Neural progenitor cell (in vitro differentiated cells): ENCODE measurements around the gene ACKR2. TPM values are rescaled to one million over a fixed set of nuclear protein-coding genes. Genes with fewer than 3 reads are reported as not detected.
A peak's percentile ranks its signal among the peaks of the same experiment; 100 is the strongest.

Experiments
- DNase-seq: peaks from one replicate; pipeline ENCODE4 v3.0.0-alpha.2; 2016; ENCODE audit warnings: low spot score
- H2AFZ ChIP-seq: fragments of 200-600 bp; sonication (generic); replicated peaks from 2 replicates; pipeline ENCODE4 v1.6.1; 2016; ENCODE audit warnings: antibody characterized with exemption
- H3F3A ChIP-seq: fragments of 200-600 bp; sonication (generic); 2 replicates; pipeline ENCODE4 v1.6.1; 2016; ENCODE audit warnings: antibody characterized with exemption, low read depth
- H3K27ac ChIP-seq: fragments of 200-600 bp; sonication (generic); 2 replicates; pipeline ENCODE4 v1.5.1; 2016; ENCODE audit warnings: mild to moderate bottlenecking
- H3K27me3 ChIP-seq: fragments of 200-600 bp; sonication (generic); 2 replicates; pipeline ENCODE4 v1.6.1; 2016; ENCODE audit warnings: mild to moderate bottlenecking, moderate library complexity
- H3K36me3 ChIP-seq: fragments of 200-600 bp; sonication (generic); 2 replicates; pipeline ENCODE4 v1.5.1; 2016
- H3K4me1 ChIP-seq: fragments of 200-600 bp; sonication (generic); 2 replicates; pipeline ENCODE4 v1.6.1; 2016; ENCODE audit warnings: mixed run types
- H3K4me2 ChIP-seq: fragments of 200-600 bp; sonication (generic); 2 replicates; pipeline ENCODE4 v1.6.1; 2016
- H3K4me3 ChIP-seq: fragments of 200-600 bp; sonication (generic); 2 replicates; pipeline ENCODE4 v1.5.1; 2016
- H3K79me2 ChIP-seq: fragments of 200-600 bp; sonication (generic); 2 replicates; pipeline ENCODE4 v1.6.1; 2016; ENCODE audit warnings: low read depth
- H3K9ac ChIP-seq: fragments of 200-600 bp; sonication (generic); 2 replicates; pipeline ENCODE4 v1.6.1; 2016
- H3K9me3 ChIP-seq: fragments of 200-600 bp; sonication (generic); 2 replicates; pipeline ENCODE4 v1.5.1; 2016; ENCODE audit warnings: low read depth
- H4K20me1 ChIP-seq: fragments of 200-600 bp; sonication (generic); 2 replicates; pipeline ENCODE4 v1.6.1; 2016; ENCODE audit warnings: low read depth
- H3K27ac Mint-ChIP-seq: 3 replicates; pipeline ENCODE4 v1.8.0; 2021; ENCODE audit warnings: mixed read lengths
- H3K27me3 Mint-ChIP-seq: 2 replicates; pipeline ENCODE4 v1.8.0; 2022; ENCODE audit warnings: low read depth, mild to moderate bottlenecking, inconsistent platforms, moderate library complexity, mixed read lengths; ENCODE audit not compliant: insufficient read depth
- H3K36me3 Mint-ChIP-seq: 3 replicates; pipeline ENCODE4 v1.8.0; 2021; ENCODE audit warnings: mixed read lengths
- H3K4me1 Mint-ChIP-seq: 3 replicates; pipeline ENCODE4 v1.8.0; 2021; ENCODE audit warnings: mixed read lengths
- H3K4me3 Mint-ChIP-seq: 3 replicates; pipeline ENCODE4 v1.8.0; 2021; ENCODE audit warnings: mild to moderate bottlenecking, moderate library complexity, mixed read lengths
- H3K9me3 Mint-ChIP-seq: 3 replicates; pipeline ENCODE4 v1.8.0; 2020; ENCODE audit warnings: mixed read lengths
- CTCF ChIP-seq: fragments of 200-600 bp; sonication (generic); IDR thresholded peaks from 2 replicates; pipeline ENCODE4 v1.5.1; 2017; ENCODE audit warnings: antibody characterized with exemption, mild to moderate bottlenecking
- EZH2 ChIP-seq: fragments of 200-600 bp; sonication (generic); IDR thresholded peaks from 2 replicates; pipeline ENCODE4 v1.6.1; 2017; ENCODE audit warnings: antibody characterized with exemption, mild to moderate bottlenecking, moderate library complexity
- EZH2phosphoT487 ChIP-seq: fragments of 200-600 bp; sonication (generic); IDR thresholded peaks from 2 replicates; pipeline ENCODE4 v1.6.1; 2017; ENCODE audit warnings: antibody characterized with exemption
- total RNA-seq: library from RNA; depleted of rRNA; stranded (reverse); fragments of >200 nt; gene quantifications from 2 replicates; pipeline ENCODE4 v1.2.3, GENCODE V29; 2015; ENCODE audit warnings: low replicate concordance

The ACKR2 gene
- total RNA-seq, 1 donor from 2014 or later = not detected

- H3K9me3 Mint-ChIP-seq = no peaks in the 10 kb centered on the region
- DNase-seq = peak; percentile 72
- H3K27ac Mint-ChIP-seq = no peak overlapping the region
These were observed 81.8 kb downstream of the ACKR2 start for GRCh38 chr3:42891042-42891441.

GRCh38 chr3:42892169-42892568, 82.9 kb downstream of the ACKR2 start:
- Mint-ChIP-seq H3K36me3 (no peaks in the 10 kb centered on the region), H3K4me1 (no peaks in the 10 kb centered on the region), H3K4me3 (no peak overlapping the region), H3K27ac (no peak overlapping the region), H3K27me3 (no peaks in the 10 kb centered on the region), H3K9me3 (no peaks in the 10 kb centered on the region)
- Histone ChIP-seq H3K9me3 (no peaks in the 10 kb centered on the region), H3F3A (peaks cover 22% of the 10 kb centered on the region), H3K4me1 (peaks cover 31% of the 10 kb centered on the region), H2AFZ (no peak overlapping the region), H3K79me2 (no peaks in the 10 kb centered on the region), H3K4me3 (no peak overlapping the region), H3K27ac (no peak overlapping the region), H4K20me1 (no peaks in the 10 kb centered on the region), H3K4me2 (no peak overlapping the region), H3K9ac (no peak overlapping the region), H3K27me3 (no peaks in the 10 kb centered on the region), H3K36me3 (no peaks in the 10 kb centered on the region)
- TF ChIP-seq EZH2 (no peak), CTCF (no peak), EZH2phosphoT487 (no peak)
- DNase-seq = no peak

More at GRCh38 chr3:42891042-42891441, 81.8 kb downstream of the ACKR2 start:
- H3K36me3 Mint-ChIP-seq = no peaks in the 10 kb centered on the region
- H3K4me1 ChIP-seq = peaks cover 31% of the 10 kb centered on the region
- H3K27me3 ChIP-seq = no peaks in the 10 kb centered on the region
- H3K4me1 Mint-ChIP-seq = no peaks in the 10 kb centered on the region
- peak overlapping the region; percentile 44 for H3K4me2 ChIP-seq
- peak overlapping the region; percentile 9 for H2AFZ ChIP-seq
- H4K20me1 ChIP-seq = no peaks in the 10 kb centered on the region
- H3K27ac ChIP-seq = peak overlapping the region; percentile 89
- H3K27me3 Mint-ChIP-seq = no peaks in the 10 kb centered on the region
- H3K9me3 ChIP-seq = no peaks in the 10 kb centered on the region
- TF ChIP-seq CTCF (no peak), EZH2 (no peak), EZH2phosphoT487 (no peak)
- H3K4me3 ChIP-seq = peak overlapping the region; percentile 6
- no peak overlapping the region for H3K4me3 Mint-ChIP-seq
- H3F3A ChIP-seq = peaks cover 22% of the 10 kb centered on the region
- no peaks in the 10 kb centered on the region for H3K79me2 ChIP-seq
- H3K9ac ChIP-seq = no peak overlapping the region
- no peaks in the 10 kb centered on the region for H3K36me3 ChIP-seq

GRCh38 chr3:42892807-42893206, 83.6 kb downstream of the ACKR2 start:
- no peak overlapping the region for H3K27ac ChIP-seq
- H3K9ac ChIP-seq = no peak overlapping the region
- DNase-seq = no peak
- TF ChIP-seq EZH2 (no peak), EZH2phosphoT487 (no peak), CTCF (no peak)
- Mint-ChIP-seq H3K27ac (no peak overlapping the region), H3K36me3 (no peaks in the 10 kb centered on the region), H3K27me3 (no peaks in the 10 kb centered on the region), H3K9me3 (no peaks in the 10 kb centered on the region), H3K4me3 (no peak overlapping the region), H3K4me1 (no peaks in the 10 kb centered on the region)
- H3K79me2 ChIP-seq = no peaks in the 10 kb centered on the region
- no peaks in the 10 kb centered on the region for H3K9me3 ChIP-seq
- peaks cover 31% of the 10 kb centered on the region for H3K4me1 ChIP-seq
- H3K4me2 ChIP-seq = no peak overlapping the region
- no peaks in the 10 kb centered on the region for H3K27me3 ChIP-seq
- peaks cover 22% of the 10 kb centered on the region for H3F3A ChIP-seq
- no peak overlapping the region for H2AFZ ChIP-seq
- no peak overlapping the region for H3K4me3 ChIP-seq
- no peaks in the 10 kb centered on the region for H3K36me3 ChIP-seq
- H4K20me1 ChIP-seq = no peaks in the 10 kb centered on the region
